GM19240 (cell line): ENCODE measurements around the gene LGI4.
"Not testable (repeated sequence)": the region's sequence is repeated elsewhere in the genome, so short reads cannot be mapped to it uniquely, and the experiment has no call there.

Experiments
- DNase-seq: peaks from one replicate; pipeline ENCODE4 v3.0.0; 2011; ENCODE audit warnings: low spot score; ENCODE audit not compliant: insufficient read length

Gene LGI4

DNA sequence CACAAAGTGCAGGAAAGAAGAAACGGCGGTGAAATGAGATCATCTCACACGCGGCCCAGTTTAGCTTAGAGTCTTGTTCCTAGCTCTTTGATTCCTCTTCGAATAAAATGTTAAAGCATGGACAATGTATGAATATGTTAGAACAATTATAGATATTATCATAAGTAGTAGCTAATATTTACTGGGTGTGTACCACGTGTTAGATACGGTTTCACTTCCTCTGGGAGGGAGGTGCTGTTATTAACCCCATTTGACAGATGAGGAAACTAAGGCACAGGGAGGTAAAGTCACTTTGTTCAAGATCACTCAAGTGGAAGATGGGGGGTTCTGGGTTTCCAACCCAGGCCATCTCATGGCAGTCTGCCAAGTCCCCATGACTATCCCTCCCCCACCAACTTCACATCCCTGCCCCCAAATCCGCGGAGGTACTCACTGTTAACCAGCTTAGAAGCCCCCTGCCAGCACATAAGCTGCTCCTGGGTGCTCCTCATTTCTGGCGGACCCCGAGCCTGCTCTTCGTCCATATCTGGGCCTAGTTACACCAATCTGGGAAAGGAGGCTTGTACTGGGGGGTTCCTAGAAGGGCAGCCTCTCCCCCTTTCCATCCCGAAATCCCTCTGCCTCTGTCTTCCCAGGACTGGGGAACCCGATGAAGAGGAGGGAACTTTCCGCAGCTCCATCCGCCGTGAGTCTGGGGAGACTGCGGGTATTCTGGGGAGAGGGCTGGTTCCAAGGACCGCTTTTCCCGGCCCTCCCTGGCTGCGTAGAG, 7.2 kb upstream of the LGI4 start:
- no peak for DNase-seq

- DNase-seq = peak; percentile 99
Observed at GRCh38 chr19:35140962-35141836, 6.3 kb upstream of the LGI4 start.

- DNase-seq = no peak
Observed at GRCh38 chr19:35140207-35140961, 5.5 kb upstream of the LGI4 start.

GRCh38 chr19:35138305-35138892, 3.5 kb upstream of the LGI4 start, which contains the start of gene FXYD1:
FXYD1 (plus strand) TSS chr19:35138824; CDS start chr19:35140080, 1,256 bp downstream.
- DNase-seq = no peak

DNA sequence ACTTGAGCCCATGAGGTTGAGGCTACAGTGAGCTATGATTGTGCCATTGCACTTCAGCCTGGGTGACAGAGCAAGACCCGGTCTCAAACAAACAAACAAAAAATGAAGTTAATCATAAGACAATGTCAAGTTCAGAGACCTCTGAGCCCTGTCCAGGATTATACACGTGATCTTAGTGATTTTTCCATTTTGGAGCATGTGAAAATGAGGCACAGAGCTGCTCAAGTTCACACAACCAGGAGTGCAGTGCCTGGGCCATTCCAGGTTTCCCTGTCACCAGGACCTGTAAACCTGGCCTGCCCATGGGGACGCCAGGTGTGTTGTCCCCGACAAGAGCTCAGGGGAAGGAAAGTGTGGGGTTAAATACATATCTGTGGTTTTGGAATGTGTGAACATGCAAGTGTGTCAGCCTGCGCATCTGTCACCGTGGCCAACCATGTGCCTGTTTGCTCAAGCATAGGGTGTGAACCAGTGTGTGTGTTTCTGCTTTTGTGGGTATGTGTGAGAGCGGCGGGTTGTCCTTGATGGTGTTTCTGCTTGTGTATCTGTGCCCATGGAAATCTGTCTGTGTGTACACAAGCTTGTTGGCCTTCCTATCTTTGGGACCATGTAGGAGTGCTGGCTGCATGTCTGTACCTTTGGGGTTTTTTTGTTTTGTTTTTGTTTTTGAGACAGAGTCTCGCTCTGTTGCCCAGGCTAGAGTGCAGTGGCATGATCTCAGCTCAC, 2.3 kb upstream of the LGI4 start:
- no peak for DNase-seq

GRCh38 chr19:35136231-35136630, 1.4 kb upstream of the LGI4 start:
- no peak for DNase-seq

GRCh38 chr19:35135389-35135909, 590 bp upstream of the LGI4 start:
- peak; percentile 90 for DNase-seq

DNA sequence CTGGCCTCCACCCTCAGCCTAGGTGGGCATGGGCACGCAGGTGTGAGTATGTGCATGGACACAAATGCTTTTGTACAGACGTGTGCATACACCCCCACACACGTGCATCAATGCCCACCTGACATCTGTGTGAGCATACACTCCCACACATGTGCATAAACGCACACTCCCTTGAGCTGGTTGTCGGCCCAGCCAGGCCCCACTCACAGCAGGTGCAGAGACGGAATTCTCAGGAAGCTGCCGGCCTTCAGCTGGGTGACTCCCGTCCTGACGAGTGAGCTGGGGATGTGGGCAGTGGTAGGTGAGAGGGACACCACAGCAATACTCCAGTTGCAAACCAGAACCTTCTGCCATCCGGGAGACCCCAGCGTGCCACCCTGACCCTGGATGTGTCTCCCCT, 1.0 kb downstream of the LGI4 start:
- DNase-seq = no peak

GRCh38 chr19:35132254-35132653, 2.6 kb downstream of the LGI4 start:
- no peak for DNase-seq

- DNase-seq = no peak
Observed at GRCh38 chr19:35130761-35131720, 3.8 kb downstream of the LGI4 start.

GRCh38 chr19:35129724-35130274, 5.1 kb downstream of the LGI4 start:
- not testable (repeated sequence) for DNase-seq

- DNase-seq = no peak
Observed at GRCh38 chr19:35128398-35129057, 6.3 kb downstream of the LGI4 start.

DNA sequence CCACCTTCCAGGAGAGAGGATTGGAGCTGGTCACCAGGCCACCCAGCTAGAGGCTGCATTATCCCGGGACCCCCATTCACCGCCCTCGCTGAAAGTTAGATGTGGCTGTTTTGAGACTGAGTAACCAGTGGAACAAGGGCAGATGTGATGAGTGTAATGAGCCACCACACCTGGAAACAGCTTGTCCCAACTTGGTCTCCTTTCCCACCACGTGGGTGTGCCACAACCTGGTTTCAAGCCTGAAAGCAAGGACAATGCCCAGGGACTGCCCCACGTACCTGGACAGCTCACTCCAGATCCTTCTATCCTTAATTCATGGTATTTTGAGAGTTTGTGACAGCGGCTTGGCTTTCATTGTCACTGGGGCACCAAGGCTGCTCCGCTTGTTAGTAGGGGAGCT, 7.0 kb downstream of the LGI4 start:
- DNase-seq = no peak

GRCh38 chr19:35126624-35126959, 8.3 kb downstream of the LGI4 start:
- no peak for DNase-seq

DNA sequence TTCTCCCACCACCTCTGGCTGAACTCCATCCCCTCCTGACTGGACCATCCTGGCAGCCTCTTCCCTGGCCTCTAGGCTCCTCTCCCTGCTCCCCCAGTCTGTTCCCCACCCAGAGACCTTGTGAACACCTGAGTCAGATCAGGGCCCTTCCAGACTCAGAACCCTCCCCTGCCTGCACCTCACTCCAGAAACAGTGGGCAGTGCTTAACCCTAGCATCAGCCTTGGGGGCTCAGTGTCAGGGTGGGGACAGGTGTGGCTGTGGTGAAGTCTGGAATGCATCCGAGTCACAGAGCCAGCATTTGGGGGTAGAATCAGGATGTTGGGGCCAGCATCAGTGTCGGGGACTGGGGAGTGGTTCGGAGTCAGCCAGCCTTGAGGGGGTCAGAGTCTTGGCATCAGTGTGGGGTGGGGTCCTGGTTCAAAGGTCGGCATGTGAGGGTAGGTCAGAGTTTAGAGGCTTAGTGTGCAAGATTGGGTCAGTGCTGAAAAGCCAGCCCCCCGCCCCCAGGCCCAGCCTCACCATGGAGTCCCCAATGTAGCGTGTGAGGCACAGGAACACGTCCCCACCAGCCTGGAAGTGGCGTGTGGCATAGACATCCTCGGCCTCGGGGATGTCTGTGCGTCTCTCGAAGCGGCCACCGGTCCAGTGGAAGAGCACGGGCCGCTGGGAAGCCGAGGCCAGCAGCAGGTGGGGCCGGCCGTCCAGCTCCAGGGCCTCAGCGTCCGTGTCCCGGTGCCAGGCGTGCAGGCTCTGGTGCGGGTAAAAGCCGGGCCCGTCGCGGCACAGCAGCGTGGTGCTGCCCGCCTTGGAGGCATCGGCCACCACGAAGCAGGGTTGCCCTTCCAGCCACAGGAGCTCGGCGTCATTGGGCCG, 8.9 kb downstream of the LGI4 start:
- no peak for DNase-seq

GRCh38 chr19:35125270-35125717, 9.6 kb downstream of the LGI4 start:
- no peak for DNase-seq
